Neural progenitor cell (in vitro differentiated cells): Measurements from ENCODE around the gene LRP1B.

Experiments used
- EZH2 ChIP-seq: fragments of 200-600 bp; sonication (generic); IDR thresholded peaks from 2 replicates; pipeline ENCODE4 v1.6.1; 2017; ENCODE audit warnings: antibody characterized with exemption, mild to moderate bottlenecking, moderate library complexity
- EZH2phosphoT487 ChIP-seq: fragments of 200-600 bp; sonication (generic); IDR thresholded peaks from 2 replicates; pipeline ENCODE4 v1.6.1; 2017; ENCODE audit warnings: antibody characterized with exemption
- TF ChIP-seq, protein P1 (sequence below): fragments of 200-600 bp; sonication (generic); IDR thresholded peaks from 2 replicates; pipeline ENCODE4 v1.5.1; 2017; ENCODE audit warnings: antibody characterized with exemption, mild to moderate bottlenecking

DNA sequence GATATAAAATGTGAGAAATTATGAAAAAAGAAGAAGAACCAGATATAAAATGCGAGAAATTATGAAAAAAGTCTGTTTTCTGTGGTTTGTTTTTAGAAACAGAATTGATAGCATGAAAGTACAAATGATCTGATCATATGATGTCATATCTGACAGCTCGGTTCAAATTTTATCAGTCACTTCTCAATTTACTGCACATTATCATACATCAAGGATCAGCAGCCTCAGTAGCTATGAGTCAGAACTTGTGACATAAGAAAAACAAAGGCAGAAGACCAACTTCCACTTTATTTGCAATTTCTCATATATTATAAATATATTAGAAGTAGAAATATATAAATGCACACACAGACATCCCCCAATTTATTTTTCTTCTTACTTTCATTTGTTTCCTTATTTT is 634.0 kb downstream of the LRP1B start:
- TF ChIP-seq, protein P1, sequence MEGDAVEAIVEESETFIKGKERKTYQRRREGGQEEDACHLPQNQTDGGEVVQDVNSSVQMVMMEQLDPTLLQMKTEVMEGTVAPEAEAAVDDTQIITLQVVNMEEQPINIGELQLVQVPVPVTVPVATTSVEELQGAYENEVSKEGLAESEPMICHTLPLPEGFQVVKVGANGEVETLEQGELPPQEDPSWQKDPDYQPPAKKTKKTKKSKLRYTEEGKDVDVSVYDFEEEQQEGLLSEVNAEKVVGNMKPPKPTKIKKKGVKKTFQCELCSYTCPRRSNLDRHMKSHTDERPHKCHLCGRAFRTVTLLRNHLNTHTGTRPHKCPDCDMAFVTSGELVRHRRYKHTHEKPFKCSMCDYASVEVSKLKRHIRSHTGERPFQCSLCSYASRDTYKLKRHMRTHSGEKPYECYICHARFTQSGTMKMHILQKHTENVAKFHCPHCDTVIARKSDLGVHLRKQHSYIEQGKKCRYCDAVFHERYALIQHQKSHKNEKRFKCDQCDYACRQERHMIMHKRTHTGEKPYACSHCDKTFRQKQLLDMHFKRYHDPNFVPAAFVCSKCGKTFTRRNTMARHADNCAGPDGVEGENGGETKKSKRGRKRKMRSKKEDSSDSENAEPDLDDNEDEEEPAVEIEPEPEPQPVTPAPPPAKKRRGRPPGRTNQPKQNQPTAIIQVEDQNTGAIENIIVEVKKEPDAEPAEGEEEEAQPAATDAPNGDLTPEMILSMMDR: no peak
- TF ChIP-seq EZH2 (no peak), EZH2phosphoT487 (no peak)
